Keratinocyte (primary cell): Measurements from ENCODE around the gene NFYB. TPM values are rescaled to one million over a fixed set of nuclear protein-coding genes. Genes with fewer than 3 reads are reported as not detected.
"Not testable (repeated sequence)": the region's sequence is repeated elsewhere in the genome, so short reads cannot be mapped to it uniquely, and the experiment has no call there.

Experiments
- DNase-seq: peaks from one replicate; pipeline ENCODE4 v3.0.0-alpha.2; 2011; ENCODE audit warnings: low read depth, missing footprints, low spot score
- FAIRE-seq: peaks from 2 replicates; lab custom pipeline; 2011; peaks lifted over from hg19 to GRCh38; lab: Jason Lieb, UNC
- H2AFZ ChIP-seq: 2 replicates; pipeline ENCODE4 v1.6.0; 2012; ENCODE audit warnings: low read length, control low read depth, inconsistent platforms; ENCODE audit not compliant: control insufficient read depth
- H3K27ac ChIP-seq: 2 replicates; pipeline ENCODE4 v1.5.1; 2011; ENCODE audit warnings: low read length; ENCODE audit not compliant: control insufficient read depth, insufficient read depth
- H3K27me3 ChIP-seq: 3 replicates; pipeline ENCODE4 v1.6.0; 2011; ENCODE audit warnings: low read length; ENCODE audit not compliant: control insufficient read depth, insufficient read depth; ENCODE audit errors: extremely low read depth
- H3K36me3 ChIP-seq, 2 experiments: 2 replicates in 1 of 2; 3 replicates in 1 of 2; pipeline ENCODE4 v1.5.1; 2011; ENCODE audit warnings: low read length in 2 of 2, mild to moderate bottlenecking in 1 of 2; ENCODE audit not compliant: control insufficient read depth in 2 of 2, insufficient read depth in 2 of 2; ENCODE audit errors: extremely low read depth in 1 of 2
- H3K4me1 ChIP-seq: 3 replicates; pipeline ENCODE4 v1.5.1; 2011; ENCODE audit warnings: low read length; ENCODE audit not compliant: control insufficient read depth, insufficient read depth; ENCODE audit errors: extremely low read depth
- H3K4me2 ChIP-seq: 3 replicates; pipeline ENCODE4 v1.6.0; 2011; ENCODE audit warnings: low read depth, low read length; ENCODE audit not compliant: control insufficient read depth, insufficient read depth; ENCODE audit errors: extremely low read depth
- H3K4me3 ChIP-seq, 3 experiments: fragments of 200-600 bp in 1 of 3; sonication (generic) in 1 of 3; 2 replicates in 2 of 3; 3 replicates in 1 of 3; pipeline ENCODE4 v1.5.1; 2011 to 2016; ENCODE audit warnings: low read length in 3 of 3, mild to moderate bottlenecking in 3 of 3, control low read depth in 2 of 3, inconsistent platforms in 1 of 3, low read depth in 1 of 3, mixed read lengths in 1 of 3, mixed run types in 1 of 3, moderate library complexity in 1 of 3; ENCODE audit not compliant: control insufficient read depth in 2 of 3, insufficient read depth in 2 of 3; ENCODE audit errors: extremely low read depth in 1 of 3
- H3K79me2 ChIP-seq: 2 replicates; pipeline ENCODE4 v1.6.0; 2012; ENCODE audit warnings: low read length; ENCODE audit not compliant: control insufficient read depth, insufficient read depth
- H3K9ac ChIP-seq: 3 replicates; pipeline ENCODE4 v1.6.0; 2011; ENCODE audit warnings: low read length; ENCODE audit not compliant: control insufficient read depth, insufficient read depth; ENCODE audit errors: extremely low read depth
- H3K9me1 ChIP-seq: 3 replicates; pipeline ENCODE4 v1.6.0; 2011; ENCODE audit warnings: low read length; ENCODE audit not compliant: control insufficient read depth, insufficient read depth; ENCODE audit errors: extremely low read depth
- H3K9me3 ChIP-seq: 2 replicates; pipeline ENCODE4 v1.5.1; 2012; ENCODE audit warnings: low read depth, low read length; ENCODE audit not compliant: control insufficient read depth
- H4K20me1 ChIP-seq: 3 replicates; pipeline ENCODE4 v1.6.0; 2011; ENCODE audit warnings: low read length; ENCODE audit not compliant: control insufficient read depth, insufficient read depth; ENCODE audit errors: extremely low read depth
- CTCF ChIP-seq, 3 experiments: IDR thresholded peaks in 1 of 3; conservative IDR thresholded peaks in 1 of 3; optimal IDR thresholded peaks in 1 of 3; 2 replicates in 2 of 3; 3 replicates in 1 of 3; pipeline versions ENCODE3 to v1.5.1; 2011; ENCODE audit warnings: low read length in 3 of 3, mild to moderate bottlenecking in 3 of 3, moderate library complexity in 2 of 3, control low read depth in 1 of 3, inconsistent platforms in 1 of 3; ENCODE audit not compliant: insufficient read depth in 2 of 3; ENCODE audit errors: extremely low read depth in 1 of 3
- EZH2 ChIP-seq: IDR thresholded peaks from one replicate; pipeline ENCODE4 v1.6.1; 2012; ENCODE audit warnings: inconsistent platforms, mild to moderate bottlenecking, low read length, moderate library complexity
- dilution Hi-C: fragments of 300-500 bp; cut with MboI; formaldehyde crosslinking; loops from one replicate; pipeline ENCODE4 v1.7.0; 2020; ENCODE audit warnings: low sequenced_read_pairs; ENCODE audit not compliant: extremely low pct_ligation_motif_present
- polyA plus RNA-seq, 5 experiments: library from polyadenylated mRNA; depleted of rRNA in 3 of 5; stranded (reverse) in 3 of 5; stranded (forward) in 1 of 5; unstranded in 1 of 5; fragments of >200 nt; gene quantifications; 1 replicate in 1 of 5; 2 replicates in 3 of 5; 3 replicates in 1 of 5; pipeline versions ENCODE4 v1.2.1 to v1.2.3, GENCODE V29; 2011 to 2012; ENCODE audit warnings: missing spikeins in 2 of 5, low read depth in 1 of 5, low replicate concordance in 1 of 5

The NFYB gene
- polyA plus RNA-seq, 1 donor (not counting 4 experiments of a cell fraction or from before 2014, with no cell fraction given), result 22.8 TPM

- no peak overlapping the region for H3K4me3 ChIP-seq
- H2AFZ ChIP-seq, result no peak overlapping the region
- no peak for TF ChIP-seq EZH2
- TF ChIP-seq CTCF (optimal IDR thresholded peaks at IDR 0.05 in 1 of 3, IDR thresholded peaks at IDR 0.05 in 1 of 3, conservative IDR thresholded peaks at IDR 0.05 in 1 of 3; ENCODE audit: extremely low read depth in 1 of 3, insufficient read depth in 2 of 3, low read length in 3 of 3), result no peak
- dilution Hi-C loops, result no loop called here
- peaks cover 0 to 11% of the 10 kb centered on the region in 2 experiments for H3K36me3 ChIP-seq
- H4K20me1 ChIP-seq, result no peaks in the 10 kb centered on the region
- peaks cover 2% of the 10 kb centered on the region for H3K4me1 ChIP-seq
- H3K79me2 ChIP-seq, result no peaks in the 10 kb centered on the region
- no peak overlapping the region for H3K9ac ChIP-seq
- H3K27ac ChIP-seq, result no peak overlapping the region
- DNase-seq, result no peak
- no peaks in the 10 kb centered on the region for H3K27me3 ChIP-seq
- H3K9me1 ChIP-seq, result no peaks in the 10 kb centered on the region
- H3K9me3 ChIP-seq, result no peaks in the 10 kb centered on the region
- H3K4me2 ChIP-seq, result no peak overlapping the region
- FAIRE-seq, result no peak
Observed at GRCh38 chr12:104115587-104115975, 22.4 kb downstream of the NFYB start.

DNA sequence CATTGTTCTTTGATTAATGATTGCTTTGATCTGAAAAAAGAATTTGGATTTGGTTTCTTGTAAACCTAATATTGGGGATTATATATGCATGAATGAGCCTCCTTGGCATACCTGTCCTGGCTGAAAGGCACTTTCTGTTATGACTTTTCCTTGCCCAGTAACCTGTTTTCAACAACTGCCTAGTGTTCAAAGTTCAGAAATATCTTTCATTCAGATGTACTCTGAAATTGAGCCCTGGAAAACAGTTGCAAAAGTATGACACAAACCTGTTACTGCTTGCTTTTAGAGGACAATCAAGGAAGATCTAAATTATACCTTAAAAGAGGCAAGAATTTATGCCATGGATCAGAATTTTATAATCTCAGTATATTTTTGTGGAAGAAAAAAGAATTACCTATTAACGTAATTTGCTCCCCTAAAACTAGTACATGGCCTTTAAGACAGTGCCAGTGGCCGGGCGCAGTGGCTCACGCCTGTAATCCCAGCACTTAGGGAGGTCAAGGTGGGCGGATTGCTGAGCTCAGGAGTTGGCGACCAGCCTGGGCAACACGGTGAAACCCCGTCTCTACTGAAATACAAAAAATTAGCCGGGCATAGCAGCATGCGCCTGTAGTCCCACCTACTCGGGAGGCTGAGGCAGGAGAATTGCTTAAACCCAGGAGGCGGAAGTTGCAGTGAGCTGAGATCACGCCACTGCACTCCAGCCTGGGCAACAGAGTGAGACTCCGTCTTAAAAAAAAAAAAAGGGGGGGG, 23.0 kb downstream of the NFYB start:
- H3K9ac ChIP-seq, H3K4me2 ChIP-seq, H3K27ac ChIP-seq, H3K27me3 ChIP-seq, H3K9me1 ChIP-seq, H3K4me3 ChIP-seq, dilution Hi-C loops, H2AFZ ChIP-seq, H3K9me3 ChIP-seq, FAIRE-seq, DNase-seq, H3K79me2 ChIP-seq, H4K20me1 ChIP-seq, H3K36me3 ChIP-seq, H3K4me1 ChIP-seq: not testable (repeated sequence)
